OCI-LY3 (cell line): ENCODE measurements around the gene PHF13.

Experiments used
- CTCF ChIP-seq: fragments of 200-600, 300-600 bp; sonication (generic); IDR thresholded peaks from 2 replicates; pipeline ENCODE4 v1.5.1; 2014; ENCODE audit warnings: antibody characterized with exemption, low read length, low read depth
- EZH2phosphoT487 ChIP-seq: fragments of 200-600 bp; shearing (Covaris generic); IDR thresholded peaks from 2 replicates; pipeline ENCODE4 v1.6.1; 2018; ENCODE audit warnings: antibody characterized with exemption, mixed run types, low read depth

- no peak for TF ChIP-seq CTCF
- TF ChIP-seq EZH2phosphoT487: no peak
Observed at GRCh38 chr1:6614019-6614928, 743 bp downstream of the PHF13 start.
